Astrocyte of the cerebellum (primary cell): ENCODE results near the gene PTPN12.
"Not testable (repeated sequence)": the region's sequence is repeated elsewhere in the genome, so short reads cannot be mapped to it uniquely, and the experiment has no call there.

ENCODE experiments used
- DNase-seq: peaks from one replicate; pipeline ENCODE4 v3.0.0-alpha.2; 2011; ENCODE audit warnings: low read depth
- H3K4me3 ChIP-seq: 2 replicates; pipeline ENCODE4 v1.5.1; 2011; ENCODE audit warnings: mild to moderate bottlenecking, low read depth, low read length, moderate library complexity
- in situ Hi-C: cut with HindIII; loops from 2 replicates; pipeline ENCODE4 v1.10.0; 2017; ENCODE audit warnings: low sequenced_read_pairs
- TF ChIP-seq, protein P1 (sequence below): IDR thresholded peaks from 2 replicates; pipeline ENCODE4 v1.5.1; 2012; ENCODE audit warnings: low read length, low read depth, moderate library complexity, mild to moderate bottlenecking; ENCODE audit errors: missing control alignments

The PTPN12 gene

GRCh38 chr7:77538281-77539212 is 1.5 kb downstream of the PTPN12 start:
- TF ChIP-seq, protein P1, sequence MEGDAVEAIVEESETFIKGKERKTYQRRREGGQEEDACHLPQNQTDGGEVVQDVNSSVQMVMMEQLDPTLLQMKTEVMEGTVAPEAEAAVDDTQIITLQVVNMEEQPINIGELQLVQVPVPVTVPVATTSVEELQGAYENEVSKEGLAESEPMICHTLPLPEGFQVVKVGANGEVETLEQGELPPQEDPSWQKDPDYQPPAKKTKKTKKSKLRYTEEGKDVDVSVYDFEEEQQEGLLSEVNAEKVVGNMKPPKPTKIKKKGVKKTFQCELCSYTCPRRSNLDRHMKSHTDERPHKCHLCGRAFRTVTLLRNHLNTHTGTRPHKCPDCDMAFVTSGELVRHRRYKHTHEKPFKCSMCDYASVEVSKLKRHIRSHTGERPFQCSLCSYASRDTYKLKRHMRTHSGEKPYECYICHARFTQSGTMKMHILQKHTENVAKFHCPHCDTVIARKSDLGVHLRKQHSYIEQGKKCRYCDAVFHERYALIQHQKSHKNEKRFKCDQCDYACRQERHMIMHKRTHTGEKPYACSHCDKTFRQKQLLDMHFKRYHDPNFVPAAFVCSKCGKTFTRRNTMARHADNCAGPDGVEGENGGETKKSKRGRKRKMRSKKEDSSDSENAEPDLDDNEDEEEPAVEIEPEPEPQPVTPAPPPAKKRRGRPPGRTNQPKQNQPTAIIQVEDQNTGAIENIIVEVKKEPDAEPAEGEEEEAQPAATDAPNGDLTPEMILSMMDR = no peak
- peak overlapping the region; percentile 99 for H3K4me3 ChIP-seq
- in situ Hi-C loops = no loop called here
- DNase-seq = peak; percentile 86

- no peak for DNase-seq
- TF ChIP-seq, protein P1 = no peak
- H3K4me3 ChIP-seq = no peak overlapping the region
- in situ Hi-C loops = no loop called here
Observed at GRCh38 chr7:77540402-77540822, 3.3 kb downstream of the PTPN12 start.

GRCh38 chr7:77540993-77541392 is 3.9 kb downstream of the PTPN12 start:
- DNase-seq, H3K4me3 ChIP-seq, in situ Hi-C loops: not testable (repeated sequence)

- no peak overlapping the region for H3K4me3 ChIP-seq
- TF ChIP-seq, protein P1 = no peak
- no peak for DNase-seq
- in situ Hi-C loops = no loop called here
Observed at GRCh38 chr7:77542409-77542808, 5.3 kb downstream of the PTPN12 start.

DNA sequence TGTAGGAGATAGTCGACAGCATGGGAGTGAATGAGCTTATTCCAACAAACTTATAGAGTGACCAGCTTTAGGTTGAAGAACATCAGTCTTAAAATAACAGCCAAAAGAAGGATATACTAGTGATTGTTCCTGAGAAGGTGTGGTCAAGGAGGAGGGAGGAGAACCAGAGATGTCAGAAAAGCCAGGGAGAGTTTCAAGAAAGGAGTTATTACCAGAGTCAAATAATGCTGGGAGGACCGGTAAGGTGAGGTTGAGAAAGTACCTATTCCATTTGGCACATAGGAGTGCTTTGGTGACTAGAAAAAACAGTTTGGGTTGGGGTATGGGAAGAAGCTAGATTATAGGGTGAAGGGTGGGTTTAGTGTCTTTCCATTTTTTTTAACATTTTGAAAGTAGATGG is 5.8 kb downstream of the PTPN12 start:
- TF ChIP-seq, protein P1 = no peak
- DNase-seq = no peak
- in situ Hi-C loops = no loop called here
- H3K4me3 ChIP-seq = no peak overlapping the region

DNA sequence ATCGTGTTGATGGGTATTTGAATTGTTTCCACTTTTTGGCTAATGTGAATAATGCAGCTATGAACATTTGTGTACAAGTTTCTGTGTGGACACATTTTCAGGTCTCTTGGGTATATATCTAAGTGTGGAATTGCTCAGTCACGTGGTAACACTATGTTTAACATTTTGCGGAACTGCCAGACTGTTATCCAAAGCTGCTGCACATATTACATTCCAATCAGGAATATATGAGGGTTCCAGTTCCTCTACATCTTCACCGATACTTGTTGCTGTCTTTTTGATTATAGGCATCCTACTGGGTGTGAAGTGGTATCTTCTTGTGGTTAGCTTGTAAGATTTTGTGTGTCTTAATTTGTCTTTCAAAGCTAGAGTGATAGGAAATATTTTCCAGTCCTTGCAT is 6.8 kb downstream of the PTPN12 start:
- TF ChIP-seq, protein P1 = no peak
- no peak overlapping the region for H3K4me3 ChIP-seq
- DNase-seq = no peak
- in situ Hi-C loops = no loop called here

- H3K4me3 ChIP-seq = no peak overlapping the region
- in situ Hi-C loops = no loop called here
- TF ChIP-seq, protein P1 = no peak
- no peak for DNase-seq
Observed at GRCh38 chr7:77544518-77544917, 7.4 kb downstream of the PTPN12 start.
